ENCODE data around the gene SARDH. TPM values are rescaled to one million over a fixed set of nuclear protein-coding genes. Genes with fewer than 3 reads are reported as not detected.
"Not testable (repeated sequence)": the region's sequence is repeated elsewhere in the genome, so short reads cannot be mapped to it uniquely, and the experiment has no call there.

Gene SARDH
- total RNA-seq, 2 donors from 2014 or later: 0.62 to 1.8 TPM

DNA sequence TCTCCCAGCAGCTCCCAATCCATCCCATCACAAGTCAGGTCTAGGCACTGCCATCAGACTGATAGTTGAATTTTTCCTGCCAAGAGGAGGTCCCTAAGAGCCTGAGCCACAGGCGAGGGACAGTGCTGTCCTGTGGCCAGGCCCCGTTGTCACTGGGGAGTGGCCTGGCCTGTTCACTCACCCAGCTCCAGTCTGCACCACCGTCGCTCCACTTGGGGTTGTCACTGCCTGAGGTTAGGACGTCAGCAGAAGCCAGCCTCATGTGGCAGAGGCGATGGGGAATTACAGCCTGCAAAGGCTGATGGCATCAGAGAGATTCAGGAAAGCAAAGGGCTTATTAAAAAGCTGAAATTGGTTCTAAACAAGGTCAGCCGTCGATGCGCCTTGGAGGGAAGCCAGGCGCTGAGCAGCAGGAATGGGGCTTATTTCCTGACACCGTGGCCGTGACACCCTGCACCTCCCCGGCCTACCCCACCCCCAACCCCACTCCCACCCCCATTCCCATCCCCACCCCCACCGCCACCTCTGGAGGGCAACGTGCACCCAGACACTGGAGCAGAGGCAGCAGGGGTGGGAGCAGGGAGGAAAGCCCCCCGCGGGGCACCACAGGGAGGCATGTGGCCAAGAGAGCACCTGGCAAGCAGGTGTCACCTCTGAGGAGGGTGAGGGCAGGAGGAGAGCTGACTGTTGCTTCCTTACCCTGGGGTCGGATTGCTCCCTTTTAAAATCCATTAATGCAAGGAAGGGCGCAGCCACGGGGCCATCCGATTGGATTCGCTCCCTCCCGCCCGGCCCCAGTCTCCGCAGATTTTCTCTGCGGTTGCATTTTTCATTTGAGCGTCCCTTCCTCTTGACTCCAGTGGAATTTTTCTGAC, 105.1 kb downstream of the SARDH start:
- intact Hi-C loops (cut with DNase I): no loop called here
- no peak for DNase-seq (ENCODE audit: low spot score)

DNA sequence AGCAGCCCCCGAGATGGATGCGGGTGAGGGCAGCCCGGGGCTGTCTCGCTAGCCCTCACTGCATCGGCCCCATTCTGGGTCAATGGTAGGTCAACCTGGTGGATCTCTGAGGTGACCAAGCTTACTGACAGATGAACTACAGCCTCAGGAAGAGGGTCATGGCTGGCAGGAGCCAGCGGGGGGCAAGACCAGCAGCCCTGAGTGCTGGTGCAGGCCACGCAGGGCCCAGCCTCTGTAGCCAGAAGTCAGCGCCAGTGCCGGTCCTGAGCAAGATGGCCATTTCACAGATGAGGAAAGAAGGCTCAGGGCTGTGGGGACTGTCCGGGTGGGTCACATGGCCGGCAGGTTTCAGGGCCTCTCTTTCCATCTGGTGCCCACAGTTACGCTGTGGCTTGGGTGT, 107.0 kb downstream of the SARDH start:
- intact Hi-C loops (cut with DNase I): no loop called here
- no peak for DNase-seq (ENCODE audit: low spot score)

DNA sequence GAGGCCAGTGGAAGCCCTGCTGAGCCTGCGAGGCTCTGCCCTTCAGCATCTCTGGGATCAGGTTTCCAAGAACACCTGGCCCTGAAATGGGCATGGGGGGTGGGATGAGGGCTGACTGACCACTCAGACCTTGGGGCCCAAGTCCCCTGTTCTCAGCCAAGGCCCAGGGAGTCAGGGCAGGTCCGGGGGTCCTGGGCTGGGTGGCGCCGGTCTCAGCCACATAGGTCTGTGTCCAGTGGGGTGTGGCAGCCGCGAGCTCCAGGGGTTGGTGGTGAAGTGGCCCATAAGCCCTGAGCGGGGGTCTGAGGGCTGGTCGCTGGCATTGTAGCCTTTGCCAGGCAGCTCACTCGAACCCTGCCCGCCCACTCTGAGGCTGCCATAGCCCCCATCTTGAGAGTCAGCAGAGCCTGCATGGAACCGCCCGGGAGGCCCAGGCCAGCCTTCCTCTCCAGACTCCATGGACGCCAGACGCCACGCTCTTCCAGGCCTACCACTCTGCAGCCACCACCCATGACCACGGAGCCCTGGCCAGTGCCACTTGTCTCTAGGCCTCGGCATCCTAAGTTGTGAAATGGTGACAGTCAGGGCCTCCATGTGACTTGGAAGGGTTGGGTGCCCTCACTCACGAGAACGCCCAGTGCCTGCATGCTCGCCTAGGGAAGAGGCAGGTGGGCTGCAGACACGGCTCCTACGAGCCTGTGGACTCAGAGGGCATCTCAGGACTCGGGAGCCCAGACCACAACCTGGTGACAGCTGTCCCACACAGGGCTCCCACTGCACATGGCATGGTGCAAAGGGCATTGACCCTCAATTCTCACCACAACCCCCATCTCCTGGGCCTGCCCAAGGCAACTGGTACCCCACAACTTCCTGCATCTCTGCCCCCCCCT, 108.7 kb downstream of the SARDH start:
- DNase-seq (ENCODE audit: low spot score): no peak
- intact Hi-C loops (cut with DNase I): no loop called here

DNA sequence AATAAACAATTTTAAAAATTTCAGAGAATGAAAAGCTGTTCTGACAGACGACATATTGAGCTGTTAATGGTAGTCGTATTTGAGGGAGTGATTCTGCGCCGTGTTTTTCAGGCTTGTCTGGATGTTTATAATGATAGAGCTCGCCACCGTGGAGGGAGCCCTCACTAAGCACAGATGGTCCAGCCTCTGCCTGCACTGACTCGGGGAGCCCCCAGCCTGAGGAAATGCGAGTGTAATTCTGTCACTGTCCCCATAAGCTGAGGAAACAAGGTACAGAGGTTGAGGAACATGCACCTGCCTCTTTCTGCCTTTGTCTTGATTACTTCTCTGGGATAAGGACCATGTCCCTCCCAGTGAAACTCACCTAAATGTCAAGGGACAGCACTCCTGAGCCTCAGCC, 109.4 kb downstream of the SARDH start:
- no peak for DNase-seq (ENCODE audit: low spot score)
- intact Hi-C loops (cut with DNase I): no loop called here

DNA sequence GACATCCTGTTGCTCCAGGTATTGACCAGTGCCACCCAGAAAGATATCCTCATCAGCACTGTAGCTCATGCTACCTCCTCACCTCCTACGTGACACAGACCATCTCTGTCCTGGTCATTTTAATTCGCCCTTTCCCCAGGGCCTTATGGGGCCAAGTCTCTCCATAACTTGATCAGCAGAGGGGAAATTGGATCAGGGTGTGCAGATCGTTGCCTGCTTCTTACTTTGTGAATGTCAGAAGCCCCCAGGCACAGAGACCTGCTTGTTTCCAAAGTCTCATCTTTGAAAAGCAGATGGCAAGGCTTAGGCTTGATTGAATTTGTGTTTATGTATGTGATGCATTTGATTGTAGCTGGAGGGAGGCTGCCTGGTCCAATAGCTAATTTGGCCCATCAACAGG, 110.8 kb downstream of the SARDH start:
- intact Hi-C loops (cut with DNase I): no loop called here

DNA sequence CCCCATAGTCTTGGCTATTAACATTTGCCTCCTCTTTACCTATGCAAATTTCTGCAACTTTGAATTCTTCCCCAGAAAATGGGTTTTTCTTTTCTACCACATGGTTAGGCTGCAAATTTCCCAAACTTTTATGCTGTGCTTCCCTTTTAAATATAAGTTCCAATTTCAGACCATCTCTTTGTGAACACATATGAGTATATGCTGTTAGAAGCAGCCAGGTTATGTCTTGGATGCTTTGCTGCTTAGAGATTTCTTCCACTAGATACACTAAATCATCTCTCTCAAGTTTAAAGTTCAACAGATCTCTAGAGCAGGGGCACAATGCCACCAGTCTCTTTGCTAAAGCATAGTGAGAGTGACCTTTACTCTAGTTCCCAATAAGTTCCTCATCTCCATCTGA, 112.1 kb downstream of the SARDH start:
- DNase-seq (ENCODE audit: low spot score); intact Hi-C loops (cut with DNase I): not testable (repeated sequence)

More for the DNA sequence above, 110.8 kb downstream of the SARDH start:
- DNase-seq (ENCODE audit: low spot score): no peak

DNA sequence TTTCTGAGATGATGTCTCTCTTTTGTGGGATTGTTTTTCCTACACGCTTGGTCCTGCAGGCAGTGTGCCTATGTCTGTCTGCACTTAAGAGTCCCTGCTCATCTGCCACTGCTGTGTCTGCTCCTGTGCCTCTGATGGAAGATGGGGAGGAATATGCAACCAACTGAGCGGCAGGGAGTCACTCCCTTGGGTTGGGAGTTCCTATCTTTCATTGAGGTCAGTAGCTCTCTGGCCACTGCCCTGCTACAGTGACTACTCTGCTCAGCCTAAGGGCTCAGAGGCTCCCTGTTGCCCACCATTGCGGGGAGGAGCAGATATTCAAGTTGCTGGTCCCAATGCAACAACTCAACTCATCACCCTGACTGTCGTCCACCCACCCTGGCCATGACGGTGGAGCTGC, 115.6 kb downstream of the SARDH start:
- DNase-seq (ENCODE audit: low spot score): no peak
- intact Hi-C loops (cut with DNase I): no loop called here

DNA sequence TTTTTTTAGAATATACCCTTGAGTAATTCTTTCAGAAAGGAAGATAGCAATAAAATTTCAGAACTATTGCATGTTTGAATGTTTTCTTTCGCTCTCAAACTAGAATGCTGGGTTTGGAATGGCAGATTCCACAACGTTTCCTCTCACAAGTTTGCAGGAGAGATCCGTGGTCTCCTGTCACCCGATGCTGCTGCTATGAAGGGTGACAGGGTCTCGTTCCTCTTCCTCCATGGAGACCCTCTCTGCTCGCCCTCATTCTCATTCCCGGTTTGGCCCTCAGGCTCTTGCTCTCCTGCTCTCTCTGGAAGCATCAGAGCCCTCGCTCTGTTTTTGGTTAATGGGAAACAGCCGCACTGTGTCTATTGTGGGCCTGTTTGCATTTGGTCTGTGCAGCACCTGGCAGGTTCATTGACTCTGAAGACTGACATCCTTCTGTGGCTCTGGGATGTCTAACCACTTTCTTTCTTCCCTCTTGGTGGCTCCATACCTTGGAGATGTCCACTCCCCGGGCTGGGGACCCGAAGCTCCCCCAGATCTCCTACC, 116.4 kb downstream of the SARDH start:
- DNase-seq (ENCODE audit: low spot score): no peak
- intact Hi-C loops (cut with DNase I): no loop called here

DNA sequence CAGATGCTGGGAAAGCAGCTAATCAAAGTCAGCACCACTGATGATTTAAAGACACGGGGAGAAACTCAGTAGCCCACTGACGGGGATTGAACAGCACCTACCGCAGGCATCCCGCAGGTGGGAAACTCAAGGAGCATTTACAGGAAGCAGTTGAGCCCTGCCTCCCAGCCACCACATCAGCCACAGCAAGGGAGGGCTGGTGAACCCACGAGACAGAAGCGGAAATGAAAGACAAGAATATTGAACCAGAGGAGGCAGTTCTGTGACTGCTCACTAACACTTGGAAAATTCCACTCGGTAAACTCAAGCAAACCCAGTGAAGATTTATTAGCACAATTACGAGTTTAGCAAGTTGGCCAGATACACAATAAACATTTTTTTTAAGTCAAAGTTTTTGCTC, 118.4 kb downstream of the SARDH start:
- intact Hi-C loops (cut with DNase I): no loop called here
- no peak for DNase-seq (ENCODE audit: low spot score)

DNA sequence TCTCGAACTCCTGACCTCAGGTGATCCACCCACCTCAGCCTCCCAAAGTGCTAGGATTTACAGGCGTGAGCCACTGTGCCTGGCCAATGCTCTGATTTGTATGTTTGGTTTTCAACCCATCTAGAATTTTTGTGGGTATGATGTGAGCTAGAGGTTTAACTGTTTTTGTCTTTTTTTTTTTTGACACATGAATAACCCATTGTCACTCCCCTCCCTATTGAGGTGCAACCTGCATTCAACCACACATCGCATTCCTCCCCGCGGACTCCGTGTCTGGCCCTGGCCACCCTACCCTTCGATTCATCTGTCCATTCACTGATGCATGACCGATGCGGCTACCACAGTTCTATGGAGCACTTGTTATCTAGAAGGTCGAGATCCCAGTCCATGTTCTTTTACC, 119.4 kb downstream of the SARDH start:
- intact Hi-C loops (cut with DNase I): no loop called here
- DNase-seq (ENCODE audit: low spot score): no peak

DNA sequence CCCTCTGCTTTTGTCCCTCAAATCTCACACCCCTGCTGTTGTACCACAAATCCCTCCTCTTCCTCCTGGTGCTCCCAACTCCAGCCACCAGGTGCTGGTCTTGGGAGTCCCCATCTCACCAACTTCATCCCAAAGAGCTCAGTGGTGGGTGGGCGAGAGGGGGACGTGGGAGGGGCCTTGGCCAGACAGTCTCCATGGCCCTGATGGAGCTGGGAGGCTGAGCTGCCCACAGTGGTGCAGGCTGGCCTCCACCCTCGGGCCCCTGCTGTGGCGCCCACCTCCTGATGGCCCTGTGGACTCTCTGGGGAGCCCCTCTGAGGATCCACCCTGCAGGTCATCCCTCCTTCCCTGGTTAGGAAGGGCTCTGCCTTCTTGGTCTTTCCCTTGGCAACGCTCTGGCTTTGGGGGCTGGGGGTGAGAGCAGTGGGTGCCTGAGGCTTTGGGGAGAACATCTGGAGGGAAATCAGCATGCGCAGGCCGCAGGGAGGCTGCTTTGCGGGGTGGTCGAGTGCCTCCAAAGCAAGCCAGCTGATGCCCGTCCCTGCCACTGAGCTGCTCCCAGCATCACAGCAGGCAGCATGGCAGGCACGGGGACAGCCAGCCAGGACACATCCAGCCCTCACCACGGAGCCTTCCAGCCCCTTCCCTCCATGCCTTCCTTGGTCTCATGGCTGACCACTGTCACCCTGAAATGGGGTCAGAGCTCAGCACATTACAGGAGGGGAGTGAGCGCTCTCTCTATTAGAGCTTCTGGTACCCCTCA, 121.3 kb downstream of the SARDH start:
- intact Hi-C loops (cut with DNase I): no loop called here
- no peak for DNase-seq (ENCODE audit: low spot score)

DNA sequence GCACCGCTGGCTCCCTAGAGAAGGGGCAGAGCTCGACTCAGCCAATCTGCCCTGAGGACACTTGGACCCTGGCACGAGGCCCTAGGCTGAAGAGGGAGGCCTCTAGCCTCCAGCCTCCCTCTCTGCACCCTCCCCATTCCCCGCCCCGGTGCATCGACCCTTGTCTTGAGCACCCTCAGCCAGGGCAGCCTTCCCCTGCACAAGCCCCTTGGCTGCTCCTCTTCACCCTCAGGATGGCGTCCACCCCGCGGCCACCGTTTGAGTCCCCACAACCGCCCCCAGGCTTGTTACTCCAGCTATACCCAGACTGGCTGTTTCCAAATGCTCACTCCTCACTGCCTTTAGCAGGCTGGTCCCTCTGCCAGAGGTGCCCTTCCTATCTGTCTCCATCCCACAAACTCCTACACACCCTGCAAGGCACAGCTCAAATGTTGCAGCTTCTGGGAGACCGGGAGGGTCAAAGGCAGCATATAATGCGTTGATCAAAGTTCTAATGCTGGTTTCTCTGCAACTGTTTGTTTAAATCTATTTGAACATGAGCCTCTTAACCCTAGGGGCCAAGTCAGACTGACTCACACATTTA, 122.5 kb downstream of the SARDH start:
- no peak for DNase-seq (ENCODE audit: low spot score)
- intact Hi-C loops (cut with DNase I): no loop called here

DNA sequence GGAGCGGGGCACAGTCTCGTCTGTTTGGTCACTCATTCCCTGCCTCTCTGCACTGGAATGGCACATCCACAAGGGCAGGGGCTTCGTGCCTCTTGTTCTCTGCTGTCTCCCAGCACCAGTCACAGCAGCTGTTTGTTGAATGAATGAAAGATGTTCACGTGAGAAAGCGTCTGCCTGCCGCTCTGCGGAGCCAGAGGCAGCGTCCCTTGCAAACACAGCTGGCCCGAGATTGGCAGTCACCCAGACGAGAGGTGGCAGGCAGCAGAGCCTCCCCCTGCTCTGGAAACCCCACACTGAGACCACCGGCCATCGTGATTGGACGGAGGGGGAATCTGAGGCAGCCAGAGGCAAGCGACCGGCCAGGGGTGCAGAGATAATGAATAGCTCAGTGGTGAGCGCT, 123.0 kb downstream of the SARDH start:
- DNase-seq (ENCODE audit: low spot score): no peak
- intact Hi-C loops (cut with DNase I): no loop called here

DNA sequence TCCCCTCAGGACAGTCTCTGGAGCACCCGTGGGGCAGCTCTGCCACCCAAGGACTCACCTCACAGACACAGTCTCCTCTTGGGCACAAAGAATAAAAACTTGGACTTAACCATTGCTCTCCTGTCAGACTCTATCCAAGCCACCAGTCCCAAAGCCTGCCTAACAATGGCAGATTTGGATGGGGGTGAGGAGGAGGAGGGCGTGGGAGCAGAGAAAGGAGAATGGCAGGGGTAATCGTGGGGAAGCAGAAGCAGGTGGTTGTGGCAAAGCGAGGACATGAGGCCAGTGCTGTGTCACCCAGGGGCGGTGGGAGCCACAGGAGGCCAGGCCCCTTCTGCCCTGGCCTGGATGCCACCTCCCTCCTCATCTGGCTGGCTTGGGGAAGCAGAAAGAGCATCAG, 123.5 kb downstream of the SARDH start:
- intact Hi-C loops (cut with DNase I): loop anchor here in 1 of 2 donors (5.0 kb wide), 1 partner anchor 1407 kb away; no protein-coding TSS in a partner anchor
- no peak for DNase-seq (ENCODE audit: low spot score)

DNA sequence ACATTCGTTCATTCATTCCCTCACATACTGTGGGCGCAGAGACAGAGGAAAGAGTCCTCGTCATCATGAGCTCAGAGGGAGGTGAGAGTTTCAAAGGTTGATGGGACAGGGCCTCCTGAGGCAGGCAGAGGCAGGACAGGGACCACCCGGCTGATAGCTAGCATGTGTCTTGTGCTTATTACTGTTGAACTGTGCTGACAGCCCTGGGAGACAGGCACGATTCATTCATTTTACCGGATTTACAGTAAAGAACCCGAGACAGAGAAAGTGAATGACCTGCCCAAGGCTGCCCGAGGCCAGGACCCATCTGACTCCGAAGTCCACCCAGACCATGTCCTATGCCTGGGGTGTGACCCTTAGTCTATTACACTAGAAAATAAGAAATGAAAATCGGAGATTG, 124.1 kb downstream of the SARDH start:
- intact Hi-C loops (cut with DNase I): loop anchor here in 1 of 2 donors (5.0 kb wide), 1 partner anchor 1407 kb away; no protein-coding TSS in a partner anchor
- no peak for DNase-seq (ENCODE audit: low spot score)

Measured in posterior vena cava (tissue), 2 donors.